WTC11 (cell line): ENCODE data around the gene SNX8. TPM values are rescaled to one million over a fixed set of nuclear protein-coding genes. Genes with fewer than 3 reads are reported as not detected.

Source experiments
- ATAC-seq: fragments of 200-7000 bp; cut with Tn5 transposase; 2 replicates; pipeline ENCODE4 v1.10.0; 2021; ENCODE audit warnings: mild to moderate bottlenecking, moderate library complexity
- CTCF ChIA-PET: fragments of 300-600 bp; sonication (Branson Sonifier 250); formaldehyde crosslinking; loops from one replicate; lab custom pipeline; 2021; ENCODE audit warnings: antibody characterized with exemption; lab: Charles Lee
- POLR2A ChIA-PET: fragments of 350-600 bp; sonication (Branson Sonifier 250); formaldehyde crosslinking; loops from one replicate; lab custom pipeline; 2021; ENCODE audit warnings: antibody characterized with exemption; lab: Charles Lee
- DNase-seq: peaks from one replicate; pipeline ENCODE4 v3.0.0; 2021; ENCODE audit warnings: low spot score
- H3K27ac Mint-ChIP-seq: 2 replicates; pipeline ENCODE4 v1.8.0; 2021; ENCODE audit warnings: mixed read lengths
- H3K27me3 Mint-ChIP-seq: 2 replicates; pipeline ENCODE4 v1.8.0; 2021; ENCODE audit warnings: low read depth, mild to moderate bottlenecking, moderate library complexity, mixed read lengths
- H3K36me3 Mint-ChIP-seq: 2 replicates; pipeline ENCODE4 v1.8.0; 2021; ENCODE audit warnings: mixed read lengths
- H3K4me1 Mint-ChIP-seq: 2 replicates; pipeline ENCODE4 v1.8.0; 2022; ENCODE audit warnings: mixed read lengths
- H3K4me3 Mint-ChIP-seq: 2 replicates; pipeline ENCODE4 v1.8.0; 2021; ENCODE audit warnings: mild to moderate bottlenecking, moderate library complexity, mixed read lengths
- H3K9me3 Mint-ChIP-seq: 2 replicates; pipeline ENCODE4 v1.8.0; 2021; ENCODE audit warnings: mixed read lengths
- CREB1 ChIP-seq: sonication (generic); formaldehyde crosslinking; IDR thresholded peaks from 2 replicates; pipeline ENCODE4 v1.8.0; 2023; ENCODE audit warnings: mild to moderate bottlenecking, missing genetic modification reagents
- CREM ChIP-seq: sonication (generic); formaldehyde crosslinking; IDR thresholded peaks from 2 replicates; pipeline ENCODE4 v1.8.1; 2022; ENCODE audit warnings: mild to moderate bottlenecking, missing genetic modification reagents, moderate library complexity
- ELF4 ChIP-seq: sonication (generic); formaldehyde crosslinking; IDR thresholded peaks from 2 replicates; pipeline ENCODE4 v1.8.1; 2022; ENCODE audit warnings: low read depth, mild to moderate bottlenecking, moderate library complexity, missing genetic modification reagents
- MYBL2 ChIP-seq: sonication (generic); formaldehyde crosslinking; IDR thresholded peaks from 2 replicates; pipeline ENCODE4 v1.8.1; 2023; ENCODE audit warnings: mild to moderate bottlenecking, moderate library complexity, missing genetic modification reagents
- NR3C1 ChIP-seq: sonication (generic); formaldehyde crosslinking; conservative IDR thresholded peaks from 2 replicates; pipeline ENCODE4 v1.8.1; 2023; ENCODE audit warnings: low read depth, mild to moderate bottlenecking, missing genetic modification reagents
- SMAD4 ChIP-seq: sonication (generic); formaldehyde crosslinking; IDR thresholded peaks from 2 replicates; pipeline ENCODE4 v1.8.0; 2022; ENCODE audit warnings: mild to moderate bottlenecking, missing genetic modification reagents
- SP1 ChIP-seq: sonication (generic); formaldehyde crosslinking; conservative IDR thresholded peaks from 2 replicates; pipeline ENCODE4 v1.8.1; 2022; ENCODE audit warnings: missing genetic modification reagents
- TCF7 ChIP-seq: sonication (generic); formaldehyde crosslinking; IDR thresholded peaks from 2 replicates; pipeline ENCODE4 v1.8.0; 2022; ENCODE audit warnings: mild to moderate bottlenecking, low read depth, missing genetic modification reagents, moderate library complexity
- TEAD4 ChIP-seq: sonication (generic); formaldehyde crosslinking; IDR thresholded peaks from 2 replicates; pipeline ENCODE4 v1.8.0; 2022; ENCODE audit warnings: mild to moderate bottlenecking, missing genetic modification reagents
- ZNF121 ChIP-seq: sonication (generic); formaldehyde crosslinking; IDR thresholded peaks from 2 replicates; pipeline ENCODE4 v1.8.0; 2023; ENCODE audit warnings: missing genetic modification reagents
- ZNF138 ChIP-seq: sonication (generic); formaldehyde crosslinking; conservative IDR thresholded peaks from 2 replicates; pipeline ENCODE4 v1.8.1; 2022; ENCODE audit warnings: mild to moderate bottlenecking, moderate library complexity, missing genetic modification reagents
- ZNF423 ChIP-seq: fragments of 250-450 bp; sonication (Bioruptor Pico); IDR thresholded peaks from 2 replicates; pipeline ENCODE4 v2.1.2; 2022; ENCODE audit warnings: mild to moderate bottlenecking, moderate library complexity
- total RNA-seq: library from RNA; stranded (reverse); gene quantifications from 3 replicates; pipeline ENCODE4 v1.2.3, GENCODE V29; 2021
- TF ChIP-seq, protein P1 (sequence below): sonication (generic); formaldehyde crosslinking; IDR thresholded peaks from 2 replicates; pipeline ENCODE4 v1.8.0; 2023; ENCODE audit warnings: missing genetic modification reagents
- TF ChIP-seq, protein P2 (sequence below): sonication (generic); formaldehyde crosslinking; IDR thresholded peaks from 2 replicates; pipeline ENCODE4 v1.8.1; 2022; ENCODE audit warnings: mild to moderate bottlenecking, missing genetic modification reagents, moderate library complexity, borderline replicate concordance
- TF ChIP-seq, protein P3 (sequence below): fragments of 250-450 bp; sonication (Bioruptor Pico); IDR thresholded peaks from 2 replicates; pipeline ENCODE4 v1.9.0; 2021; ENCODE audit warnings: mild to moderate bottlenecking
- TF ChIP-seq, protein P4 (sequence below): sonication (generic); formaldehyde crosslinking; conservative IDR thresholded peaks from 2 replicates; pipeline ENCODE4 v1.8.1; 2023; ENCODE audit warnings: mild to moderate bottlenecking, low read depth, missing genetic modification reagents, moderate library complexity
- TF ChIP-seq, protein P5 (sequence below): fragments of 250-450 bp; sonication (Bioruptor Pico); IDR thresholded peaks from 2 replicates; pipeline ENCODE4 v1.9.0; 2021; ENCODE audit warnings: mild to moderate bottlenecking
- TF ChIP-seq, protein P6 (sequence below): fragments of 250-450 bp; sonication (Bioruptor Pico); IDR thresholded peaks from 2 replicates; pipeline ENCODE4 v1.8.0; 2021; ENCODE audit warnings: mild to moderate bottlenecking

SNX8 gene
- total RNA-seq, 1 experiment from 2014 or later = 50.8 TPM

DNA sequence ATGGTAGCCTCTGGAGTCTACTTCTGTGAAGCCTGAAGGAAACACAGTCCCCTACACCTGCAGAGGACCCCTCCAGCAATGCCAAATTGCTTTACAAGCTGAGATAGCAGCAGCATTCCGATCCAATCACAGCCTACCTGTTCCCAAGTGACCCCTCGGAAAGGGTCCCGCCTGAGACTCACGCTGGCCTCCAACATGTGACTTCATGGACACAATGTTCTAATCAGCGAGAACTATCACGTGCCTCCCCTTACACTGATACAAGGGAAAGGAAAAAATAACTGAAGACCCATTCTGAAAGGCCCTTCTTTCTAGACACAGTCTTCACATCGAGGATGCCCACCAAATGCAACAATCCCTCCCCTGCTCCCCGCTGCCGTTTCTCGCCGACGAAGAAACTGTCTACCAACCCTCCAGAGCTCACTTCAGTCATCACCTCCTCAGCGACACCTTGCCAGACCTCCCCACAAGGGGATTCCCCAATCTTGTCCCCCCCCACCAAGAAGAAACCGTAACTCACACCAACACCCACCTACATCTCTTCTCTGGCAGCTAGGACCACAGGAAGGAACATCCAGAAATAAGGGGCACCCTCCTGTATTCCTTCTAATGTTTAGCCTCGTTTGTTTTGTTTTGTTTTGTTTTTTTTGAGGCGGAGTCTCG, 1.8 kb downstream of the SNX8 start:
- ChIA-PET POLR2A (no interaction called here), CTCF (no interaction called here)
- Mint-ChIP-seq H3K27ac (peak overlapping the region; percentile 73), H3K4me1 (peaks cover 20% of the 10 kb centered on the region), H3K9me3 (no peaks in the 10 kb centered on the region), H3K36me3 (peaks cover 10% of the 10 kb centered on the region; the same call in 1 of the 2 replicates), H3K4me3 (peak overlapping the region; percentile 51), H3K27me3 (no peaks in the 10 kb centered on the region)
- DNase-seq = no peak
- TF ChIP-seq, protein P1, sequence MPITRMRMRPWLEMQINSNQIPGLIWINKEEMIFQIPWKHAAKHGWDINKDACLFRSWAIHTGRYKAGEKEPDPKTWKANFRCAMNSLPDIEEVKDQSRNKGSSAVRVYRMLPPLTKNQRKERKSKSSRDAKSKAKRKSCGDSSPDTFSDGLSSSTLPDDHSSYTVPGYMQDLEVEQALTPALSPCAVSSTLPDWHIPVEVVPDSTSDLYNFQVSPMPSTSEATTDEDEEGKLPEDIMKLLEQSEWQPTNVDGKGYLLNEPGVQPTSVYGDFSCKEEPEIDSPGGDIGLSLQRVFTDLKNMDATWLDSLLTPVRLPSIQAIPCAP (CRISPR knock-in tag) = no peak
- TF ChIP-seq, protein P2, sequence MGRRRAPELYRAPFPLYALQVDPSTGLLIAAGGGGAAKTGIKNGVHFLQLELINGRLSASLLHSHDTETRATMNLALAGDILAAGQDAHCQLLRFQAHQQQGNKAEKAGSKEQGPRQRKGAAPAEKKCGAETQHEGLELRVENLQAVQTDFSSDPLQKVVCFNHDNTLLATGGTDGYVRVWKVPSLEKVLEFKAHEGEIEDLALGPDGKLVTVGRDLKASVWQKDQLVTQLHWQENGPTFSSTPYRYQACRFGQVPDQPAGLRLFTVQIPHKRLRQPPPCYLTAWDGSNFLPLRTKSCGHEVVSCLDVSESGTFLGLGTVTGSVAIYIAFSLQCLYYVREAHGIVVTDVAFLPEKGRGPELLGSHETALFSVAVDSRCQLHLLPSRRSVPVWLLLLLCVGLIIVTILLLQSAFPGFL = no peak
- TF ChIP-seq, protein P3, sequence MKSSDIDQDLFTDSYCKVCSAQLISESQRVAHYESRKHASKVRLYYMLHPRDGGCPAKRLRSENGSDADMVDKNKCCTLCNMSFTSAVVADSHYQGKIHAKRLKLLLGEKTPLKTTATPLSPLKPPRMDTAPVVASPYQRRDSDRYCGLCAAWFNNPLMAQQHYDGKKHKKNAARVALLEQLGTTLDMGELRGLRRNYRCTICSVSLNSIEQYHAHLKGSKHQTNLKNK (CRISPR knock-in tag) = no peak
- no peak for TF ChIP-seq CREM
- TF ChIP-seq NR3C1 (CRISPR knock-in tag) = no peak
- TF ChIP-seq, protein P4, sequence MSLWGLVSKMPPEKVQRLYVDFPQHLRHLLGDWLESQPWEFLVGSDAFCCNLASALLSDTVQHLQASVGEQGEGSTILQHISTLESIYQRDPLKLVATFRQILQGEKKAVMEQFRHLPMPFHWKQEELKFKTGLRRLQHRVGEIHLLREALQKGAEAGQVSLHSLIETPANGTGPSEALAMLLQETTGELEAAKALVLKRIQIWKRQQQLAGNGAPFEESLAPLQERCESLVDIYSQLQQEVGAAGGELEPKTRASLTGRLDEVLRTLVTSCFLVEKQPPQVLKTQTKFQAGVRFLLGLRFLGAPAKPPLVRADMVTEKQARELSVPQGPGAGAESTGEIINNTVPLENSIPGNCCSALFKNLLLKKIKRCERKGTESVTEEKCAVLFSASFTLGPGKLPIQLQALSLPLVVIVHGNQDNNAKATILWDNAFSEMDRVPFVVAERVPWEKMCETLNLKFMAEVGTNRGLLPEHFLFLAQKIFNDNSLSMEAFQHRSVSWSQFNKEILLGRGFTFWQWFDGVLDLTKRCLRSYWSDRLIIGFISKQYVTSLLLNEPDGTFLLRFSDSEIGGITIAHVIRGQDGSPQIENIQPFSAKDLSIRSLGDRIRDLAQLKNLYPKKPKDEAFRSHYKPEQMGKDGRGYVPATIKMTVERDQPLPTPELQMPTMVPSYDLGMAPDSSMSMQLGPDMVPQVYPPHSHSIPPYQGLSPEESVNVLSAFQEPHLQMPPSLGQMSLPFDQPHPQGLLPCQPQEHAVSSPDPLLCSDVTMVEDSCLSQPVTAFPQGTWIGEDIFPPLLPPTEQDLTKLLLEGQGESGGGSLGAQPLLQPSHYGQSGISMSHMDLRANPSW = no peak
- TF ChIP-seq ZNF121 = no peak
- no peak for TF ChIP-seq TCF7 (CRISPR knock-in tag)
- TF ChIP-seq ZNF423 (CRISPR knock-in tag) = no peak
- TF ChIP-seq SMAD4 = no peak
- TF ChIP-seq ELF4 (CRISPR knock-in tag) = no peak
- no peak for TF ChIP-seq MYBL2 (CRISPR knock-in tag)
- TF ChIP-seq CREB1 = no peak
- TF ChIP-seq, protein P5, sequence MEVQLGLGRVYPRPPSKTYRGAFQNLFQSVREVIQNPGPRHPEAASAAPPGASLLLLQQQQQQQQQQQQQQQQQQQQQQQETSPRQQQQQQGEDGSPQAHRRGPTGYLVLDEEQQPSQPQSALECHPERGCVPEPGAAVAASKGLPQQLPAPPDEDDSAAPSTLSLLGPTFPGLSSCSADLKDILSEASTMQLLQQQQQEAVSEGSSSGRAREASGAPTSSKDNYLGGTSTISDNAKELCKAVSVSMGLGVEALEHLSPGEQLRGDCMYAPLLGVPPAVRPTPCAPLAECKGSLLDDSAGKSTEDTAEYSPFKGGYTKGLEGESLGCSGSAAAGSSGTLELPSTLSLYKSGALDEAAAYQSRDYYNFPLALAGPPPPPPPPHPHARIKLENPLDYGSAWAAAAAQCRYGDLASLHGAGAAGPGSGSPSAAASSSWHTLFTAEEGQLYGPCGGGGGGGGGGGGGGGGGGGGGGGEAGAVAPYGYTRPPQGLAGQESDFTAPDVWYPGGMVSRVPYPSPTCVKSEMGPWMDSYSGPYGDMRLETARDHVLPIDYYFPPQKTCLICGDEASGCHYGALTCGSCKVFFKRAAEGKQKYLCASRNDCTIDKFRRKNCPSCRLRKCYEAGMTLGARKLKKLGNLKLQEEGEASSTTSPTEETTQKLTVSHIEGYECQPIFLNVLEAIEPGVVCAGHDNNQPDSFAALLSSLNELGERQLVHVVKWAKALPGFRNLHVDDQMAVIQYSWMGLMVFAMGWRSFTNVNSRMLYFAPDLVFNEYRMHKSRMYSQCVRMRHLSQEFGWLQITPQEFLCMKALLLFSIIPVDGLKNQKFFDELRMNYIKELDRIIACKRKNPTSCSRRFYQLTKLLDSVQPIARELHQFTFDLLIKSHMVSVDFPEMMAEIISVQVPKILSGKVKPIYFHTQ (CRISPR knock-in tag) = no peak
- TF ChIP-seq ZNF138 = no peak
- no peak for TF ChIP-seq TEAD4 (CRISPR knock-in tag)
- no peak for TF ChIP-seq SP1 (CRISPR knock-in tag)
- TF ChIP-seq, protein P6, sequence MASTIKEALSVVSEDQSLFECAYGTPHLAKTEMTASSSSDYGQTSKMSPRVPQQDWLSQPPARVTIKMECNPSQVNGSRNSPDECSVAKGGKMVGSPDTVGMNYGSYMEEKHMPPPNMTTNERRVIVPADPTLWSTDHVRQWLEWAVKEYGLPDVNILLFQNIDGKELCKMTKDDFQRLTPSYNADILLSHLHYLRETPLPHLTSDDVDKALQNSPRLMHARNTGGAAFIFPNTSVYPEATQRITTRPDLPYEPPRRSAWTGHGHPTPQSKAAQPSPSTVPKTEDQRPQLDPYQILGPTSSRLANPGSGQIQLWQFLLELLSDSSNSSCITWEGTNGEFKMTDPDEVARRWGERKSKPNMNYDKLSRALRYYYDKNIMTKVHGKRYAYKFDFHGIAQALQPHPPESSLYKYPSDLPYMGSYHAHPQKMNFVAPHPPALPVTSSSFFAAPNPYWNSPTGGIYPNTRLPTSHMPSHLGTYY (CRISPR knock-in tag) = no peak
- no peak for ATAC-seq
